IMR-90 (cell line): Measurements from ENCODE around the gene PRKAG2. TPM values are rescaled to one million over a fixed set of nuclear protein-coding genes. Genes with fewer than 3 reads are reported as not detected.

ENCODE experiments used
- ATAC-seq: fragments of 200-7000 bp; cut with Tn5 transposase; 2 replicates; pipeline ENCODE4 v1.9.1; 2020; ENCODE audit warnings: low read depth, mild to moderate bottlenecking, moderate library complexity
- BruUV-seq: library from RNA; stranded (reverse); fragments of 400-500 nt; replicated peaks from 2 replicates; lab custom pipeline; 2021; lab: Mats Ljungman, UMichigan
- CTCF ChIA-PET: fragments of 300-600 bp; formaldehyde crosslinking; extraction: SDS; loops from one replicate; lab custom pipeline; 2021; ENCODE audit warnings: antibody characterized with exemption; lab: Yijun Ruan, JAX
- POLR2A ChIA-PET: fragments of 300-600 bp; sonication (Branson Sonifier 250); formaldehyde crosslinking; loops from one replicate; lab custom pipeline; 2022; ENCODE audit warnings: antibody characterized with exemption; ENCODE audit not compliant: unreplicated experiment; lab: Charles Lee
- DNase-seq: peaks from one replicate; pipeline ENCODE4 v3.0.0; 2013
- H2AFZ ChIP-seq: replicated peaks from 2 replicates; pipeline ENCODE3; 2013; ENCODE audit warnings: low read length, mild to moderate bottlenecking; ENCODE audit not compliant: poor library complexity
- H2AK5ac ChIP-seq: 2 replicates; pipeline ENCODE4 v1.6.1; 2013; ENCODE audit warnings: low read depth, low read length, inconsistent platforms
- H2AK9ac ChIP-seq: replicated peaks from 2 replicates; pipeline ENCODE3; 2013; ENCODE audit warnings: mild to moderate bottlenecking, low read depth, low read length, moderate library complexity; ENCODE audit not compliant: poor library complexity
- H2BK120ac ChIP-seq: 2 replicates; pipeline ENCODE4 v1.6.1; 2013; ENCODE audit warnings: low read depth, low read length, inconsistent platforms
- H2BK15ac ChIP-seq: 3 replicates; pipeline ENCODE4 v1.6.1; 2013; ENCODE audit warnings: low read depth, low read length, inconsistent platforms
- H2BK20ac ChIP-seq: 2 replicates; pipeline ENCODE4 v1.6.1; 2013; ENCODE audit warnings: low read depth, mild to moderate bottlenecking, inconsistent platforms, low read length, moderate library complexity
- H2BK5ac ChIP-seq: 2 replicates; pipeline ENCODE4 v1.6.1; 2013; ENCODE audit warnings: mild to moderate bottlenecking, low read depth, low read length, inconsistent platforms; ENCODE audit not compliant: poor library complexity, severe bottlenecking
- H3K14ac ChIP-seq: replicated peaks from 2 replicates; pipeline ENCODE4 v1.6.1; 2013; ENCODE audit warnings: low read depth, low read length, inconsistent platforms
- H3K18ac ChIP-seq: 2 replicates; pipeline ENCODE4 v1.6.1; 2013; ENCODE audit warnings: low read depth, low read length, control low read depth
- H3K23ac ChIP-seq: 2 replicates; pipeline ENCODE4 v1.6.1; 2013; ENCODE audit warnings: low read depth, low read length, inconsistent platforms
- H3K27ac ChIP-seq: 2 replicates; pipeline ENCODE4 v1.5.1; 2013; ENCODE audit warnings: mild to moderate bottlenecking, control low read depth, low read length; ENCODE audit not compliant: insufficient read depth
- H3K27me3 ChIP-seq: 2 replicates; pipeline ENCODE4 v1.6.1; 2013; ENCODE audit warnings: low read length; ENCODE audit not compliant: control insufficient read depth, insufficient read depth
- H3K36me3 ChIP-seq: 2 replicates; pipeline ENCODE4 v1.6.1; 2013; ENCODE audit warnings: low read length, mixed read lengths; ENCODE audit not compliant: control insufficient read depth, insufficient read depth
- H3K4ac ChIP-seq: 2 replicates; pipeline ENCODE4 v1.6.1; 2013; ENCODE audit warnings: low read depth, low read length, inconsistent platforms
- H3K4me1 ChIP-seq: 2 replicates; pipeline ENCODE4 v1.6.1; 2013; ENCODE audit warnings: low read length, mixed read lengths; ENCODE audit not compliant: control insufficient read depth, insufficient read depth
- H3K4me2 ChIP-seq: 2 replicates; pipeline ENCODE4 v1.6.1; 2013; ENCODE audit warnings: low read depth, mild to moderate bottlenecking, control low read depth, low read length, moderate library complexity
- H3K4me3 ChIP-seq: 2 replicates; pipeline ENCODE4 v1.5.1; 2013; ENCODE audit warnings: low read depth, mild to moderate bottlenecking, control low read depth, low read length, moderate library complexity; ENCODE audit not compliant: insufficient read depth
- H3K56ac ChIP-seq: 2 replicates; pipeline ENCODE4 v1.6.1; 2013; ENCODE audit warnings: low read length, inconsistent platforms; ENCODE audit not compliant: insufficient read depth; ENCODE audit errors: extremely low read depth
- H3K79me1 ChIP-seq, 2 experiments: 2 replicates each; pipeline ENCODE4 v1.6.1; 2013; ENCODE audit warnings: low read length in 2 of 2, inconsistent platforms in 1 of 2, low read depth in 1 of 2
- H3K9ac ChIP-seq: 2 replicates; pipeline ENCODE4 v1.6.1; 2013; ENCODE audit warnings: low read depth, low read length, control low read depth
- H3K9me1 ChIP-seq: 2 replicates; pipeline ENCODE4 v1.6.1; 2013; ENCODE audit warnings: low read length, inconsistent platforms; ENCODE audit not compliant: insufficient read depth
- H3K9me3 ChIP-seq: 2 replicates; pipeline ENCODE4 v1.6.1; 2013; ENCODE audit warnings: low read length; ENCODE audit not compliant: control insufficient read depth, insufficient read depth
- H4K20me1 ChIP-seq: 2 replicates; pipeline ENCODE4 v1.6.1; 2013; ENCODE audit warnings: low read length, inconsistent platforms; ENCODE audit not compliant: insufficient read depth
- H4K5ac ChIP-seq: 2 replicates; pipeline ENCODE4 v1.6.1; 2013; ENCODE audit warnings: mild to moderate bottlenecking, low read depth, low read length, control low read depth
- H4K8ac ChIP-seq, 2 experiments: 2 replicates each; pipeline ENCODE4 v1.6.1; 2013; ENCODE audit warnings: low read depth in 2 of 2, low read length in 2 of 2, control low read depth in 1 of 2, inconsistent platforms in 1 of 2
- H4K91ac ChIP-seq: 2 replicates; pipeline ENCODE4 v1.6.1; 2013; ENCODE audit warnings: low read depth, low read length, inconsistent platforms; ENCODE audit not compliant: insufficient read depth
- BHLHE40 ChIP-seq: fragments of 150-350 bp; IDR thresholded peaks from 2 replicates; pipeline ENCODE4 v1.6.1; 2016; ENCODE audit warnings: mild to moderate bottlenecking, low read depth, low read length
- CEBPB ChIP-seq: IDR thresholded peaks from 2 replicates; pipeline ENCODE4 v1.6.1; 2012; ENCODE audit warnings: low read depth, low read length, improper control_type of control experiment
- ELK1 ChIP-seq: fragments of 150-350 bp; IDR thresholded peaks from 2 replicates; pipeline ENCODE4 v1.6.1; 2016; ENCODE audit warnings: low read depth, mild to moderate bottlenecking, low read length, moderate library complexity, borderline replicate concordance
- MAFK ChIP-seq: IDR thresholded peaks from 2 replicates; pipeline ENCODE4 v1.6.1; 2012; ENCODE audit warnings: low read depth, low read length, improper control_type of control experiment
- MXI1 ChIP-seq: IDR thresholded peaks from 2 replicates; pipeline ENCODE4 v1.6.1; 2012; ENCODE audit warnings: low read depth, mild to moderate bottlenecking, low read length, moderate library complexity, borderline replicate concordance
- POLR2A ChIP-seq: IDR thresholded peaks from 2 replicates; pipeline ENCODE4 v1.6.1; 2012; ENCODE audit warnings: mild to moderate bottlenecking, low read depth, low read length
- SMC3 ChIP-seq: fragments of 150-350 bp; IDR thresholded peaks from 2 replicates; pipeline ENCODE4 v1.6.1; 2016; ENCODE audit warnings: low read depth, mild to moderate bottlenecking, antibody characterized with exemption, low read length, moderate library complexity
- USF2 ChIP-seq: fragments of 150-350 bp; IDR thresholded peaks from 2 replicates; pipeline ENCODE4 v1.6.1; 2017; ENCODE audit warnings: mild to moderate bottlenecking, antibody characterized with exemption, low read length, low read depth
- WGBS, 2 experiments: methylation state at CpG; one replicate each; pipeline versions ENCODE4 v1.1.5 to v1.1.7; 2013; ENCODE audit warnings: missing lambda C conversion rate in 2 of 2; ENCODE audit not compliant: insufficient read length in 1 of 2; ENCODE audit errors: extremely low coverage in 2 of 2; 5-methylcytosine and 5-hydroxymethylcytosine counted together
- dilution Hi-C: fragments of 300-500 bp; cut with HindIII; formaldehyde crosslinking; loops from one replicate; pipeline ENCODE4 v1.14.3; 2018; ENCODE audit warnings: low sequenced_read_pairs; ENCODE audit not compliant: unreplicated experiment
- in situ Hi-C: fragments of 300-500 bp; cut with MboI; formaldehyde crosslinking; loops from 3 replicates; pipeline ENCODE4 v1.14.3; 2019; ENCODE audit warnings: low sequenced_read_pairs, inconsistent platforms, mixed read lengths
- intact Hi-C: fragments of 100-400 bp; cut with micrococcal nuclease; formaldehyde crosslinking; loops from 2 replicates; pipeline ENCODE4 v1.10.0; 2022
- polyA plus RNA-seq, 3 experiments: library from polyadenylated mRNA; depleted of rRNA; stranded (reverse); fragments of >200 nt; gene quantifications; 2 replicates each; pipeline ENCODE4 v1.2.3, GENCODE V29; 2012; ENCODE audit warnings: low replicate concordance in 1 of 3
- total RNA-seq: library from RNA; depleted of rRNA; stranded (reverse); fragments of >200 nt; gene quantifications from 2 replicates; pipeline ENCODE4 v1.2.3, GENCODE V29; 2012

Gene PRKAG2
- total and polyA plus RNA-seq, 2 of the 4 experiments (the other 2 are of a cell fraction) = 15.4 to 21.6 TPM

GRCh38 chr7:151590071-151590849 is 286.7 kb downstream of the PRKAG2 start (continued):
- TF ChIP-seq BHLHE40 = no peak

- H4K20me1 ChIP-seq = no peaks in the 10 kb centered on the region; the same call in 1 of the 2 replicates
- H2BK5ac ChIP-seq = no peak overlapping the region
- no peak overlapping the region for H3K4ac ChIP-seq
- TF ChIP-seq CEBPB (no peak), MXI1 (no peak), ELK1 (no peak), MAFK (no peak), USF2 (no peak), SMC3 (no peak), POLR2A (no peak)
- H3K56ac ChIP-seq = no peak overlapping the region
- H3K36me3 ChIP-seq = peaks cover 4% of the 10 kb centered on the region; the same call in 1 of the 2 replicates
- H3K4me3 ChIP-seq = no peak overlapping the region
- dilution Hi-C loops = no loop called here
- H2AFZ ChIP-seq = no peak overlapping the region
- H3K23ac ChIP-seq = no peak overlapping the region
- no peak overlapping the region for H3K4me2 ChIP-seq
- H2BK120ac ChIP-seq = 0 out of 2 replicates have a peak overlapping the region, but pooled peaks have one; percentile 3
- H3K79me1 ChIP-seq = peaks cover 24 to 40% of the 10 kb centered on the region in 2 experiments
- H4K91ac ChIP-seq = 0 out of 2 replicates have a peak overlapping the region, but pooled peaks have one; percentile 33
- ATAC-seq (no peak), DNase-seq (no peak)
- H3K9me3 ChIP-seq = no peaks in the 10 kb centered on the region
- no TSS peak for BruUV-seq
- CTCF ChIA-PET = no interaction called here
- no peak overlapping the region for H3K14ac ChIP-seq
- in situ Hi-C loops = no loop called here
- POLR2A ChIA-PET = interaction anchor here (0.6 kb wide), 1 partner anchor 91 kb away, joined by 3 read pairs; no protein-coding TSS in a partner anchor
- no peak overlapping the region for H2BK20ac ChIP-seq
- H3K9ac ChIP-seq = no peak overlapping the region
- no peak overlapping the region for H3K18ac ChIP-seq
- H3K9me1 ChIP-seq = peaks cover 12% of the 10 kb centered on the region
- H2AK9ac ChIP-seq = no peak overlapping the region
- 100% methylated on average over 1 of the region's 9 CpGs; no CpG with 5 or more reads in 1 of the 2 experiments for WGBS, 2 experiments
- H2AK5ac ChIP-seq = peak overlapping the region; percentile 35
- H4K5ac ChIP-seq = no peak overlapping the region
- peaks cover 8% of the 10 kb centered on the region for H3K4me1 ChIP-seq
- no peak overlapping the region for H3K27ac ChIP-seq
- no peak overlapping the region for H4K8ac ChIP-seq
- H3K27me3 ChIP-seq = no peaks in the 10 kb centered on the region
- intact Hi-C loops = no loop called here
- H2BK15ac ChIP-seq = no peak overlapping the region
Observed at GRCh38 chr7:151588982-151589381, 287.9 kb downstream of the PRKAG2 start.
